Loucy (cell line): Measurements from ENCODE around the gene TMIGD1.
"Not testable (repeated sequence)": the region's sequence is repeated elsewhere in the genome, so short reads cannot be mapped to it uniquely, and the experiment has no call there.

Experiments used
- H2AFZ ChIP-seq: fragments of 200-600 bp; sonication (generic); 2 replicates; pipeline ENCODE4 v1.6.0; 2016; ENCODE audit warnings: antibody characterized with exemption, mild to moderate bottlenecking, low read length, moderate library complexity
- H3F3A ChIP-seq: fragments of 200-600 bp; 2 replicates; pipeline ENCODE4 v1.6.0; 2016; ENCODE audit warnings: antibody characterized with exemption, low read depth, mild to moderate bottlenecking
- H3K27me3 ChIP-seq: fragments of 200-600 bp; sonication (generic); 2 replicates; pipeline ENCODE4 v1.6.1; 2014; ENCODE audit warnings: low read length, mild to moderate bottlenecking; ENCODE audit not compliant: insufficient read depth, poor library complexity, severe bottlenecking
- H3K36me3 ChIP-seq: fragments of 200-600 bp; sonication (generic); 2 replicates; pipeline ENCODE4 v1.6.1; 2016; ENCODE audit warnings: low read length; ENCODE audit not compliant: insufficient read depth
- H3K4me1 ChIP-seq: fragments of 200-600 bp; sonication (generic); 2 replicates; pipeline ENCODE4 v1.5.1; 2014; ENCODE audit warnings: low read length, mild to moderate bottlenecking; ENCODE audit not compliant: insufficient read depth, poor library complexity, severe bottlenecking
- H3K4me2 ChIP-seq: fragments of 200-600 bp; sonication (generic); 2 replicates; pipeline ENCODE4 v1.6.0; 2014; ENCODE audit warnings: antibody characterized with exemption, low read length, low read depth, mild to moderate bottlenecking; ENCODE audit not compliant: poor library complexity, severe bottlenecking
- H3K4me3 ChIP-seq: fragments of 200-600 bp; sonication (generic); 2 replicates; pipeline ENCODE4 v1.5.1; 2014; ENCODE audit warnings: low read length, mild to moderate bottlenecking, mixed read lengths; ENCODE audit not compliant: poor library complexity, severe bottlenecking
- H3K79me2 ChIP-seq: fragments of 200-600 bp; sonication (generic); 2 replicates; pipeline ENCODE4 v1.6.1; 2014; ENCODE audit warnings: low read length; ENCODE audit not compliant: insufficient read depth
- H3K9ac ChIP-seq: fragments of 200-600 bp; sonication (generic); 2 replicates; pipeline ENCODE4 v1.6.0; 2014; ENCODE audit warnings: mild to moderate bottlenecking, low read depth, low read length, moderate library complexity; ENCODE audit not compliant: poor library complexity, severe bottlenecking
- H3K9me2 ChIP-seq: fragments of 200-600 bp; sonication (generic); replicated peaks from 2 replicates; pipeline ENCODE4 v1.6.1; 2016; ENCODE audit warnings: low read depth, low read length, mixed read lengths
- H3K9me3 ChIP-seq: fragments of 200-600 bp; sonication (generic); 2 replicates; pipeline ENCODE4 v1.6.1; 2014; ENCODE audit warnings: mild to moderate bottlenecking, antibody characterized with exemption, low read length, low read depth; ENCODE audit not compliant: insufficient read depth
- H4K20me1 ChIP-seq: fragments of 200-600 bp; sonication (generic); 2 replicates; pipeline ENCODE4 v1.6.0; 2014; ENCODE audit warnings: antibody characterized with exemption, low read length, mild to moderate bottlenecking; ENCODE audit not compliant: insufficient read depth, poor library complexity, severe bottlenecking
- EZH2phosphoT487 ChIP-seq: fragments of 200-600 bp; IDR thresholded peaks from 2 replicates; pipeline ENCODE4 v1.6.1; 2018; ENCODE audit warnings: antibody characterized with exemption, mild to moderate bottlenecking, moderate library complexity, borderline replicate concordance
- TF ChIP-seq, protein P1 (sequence below): fragments of 200-600 bp; sonication (generic); conservative IDR thresholded peaks from 2 replicates; pipeline ENCODE4 v1.5.1; 2014; ENCODE audit warnings: mild to moderate bottlenecking, antibody characterized with exemption, low read length

The TMIGD1 gene

GRCh38 chr17:30345089-30345433, 11.2 kb upstream of the TMIGD1 start:
- Histone ChIP-seq H3F3A (no peaks in the 10 kb centered on the region), H3K4me1 (no peaks in the 10 kb centered on the region), H3K79me2 (no peaks in the 10 kb centered on the region), H3K9me3 (no peaks in the 10 kb centered on the region), H2AFZ (peak overlapping the region; percentile 62), H3K9ac (no peak overlapping the region), H3K27me3 (no peaks in the 10 kb centered on the region), H3K4me2 (no peak overlapping the region), H3K9me2 (no peaks in the 10 kb centered on the region), H4K20me1 (no peaks in the 10 kb centered on the region), H3K36me3 (no peaks in the 10 kb centered on the region), H3K4me3 (no peak overlapping the region)
- no peak for TF ChIP-seq EZH2phosphoT487
- TF ChIP-seq, protein P1, sequence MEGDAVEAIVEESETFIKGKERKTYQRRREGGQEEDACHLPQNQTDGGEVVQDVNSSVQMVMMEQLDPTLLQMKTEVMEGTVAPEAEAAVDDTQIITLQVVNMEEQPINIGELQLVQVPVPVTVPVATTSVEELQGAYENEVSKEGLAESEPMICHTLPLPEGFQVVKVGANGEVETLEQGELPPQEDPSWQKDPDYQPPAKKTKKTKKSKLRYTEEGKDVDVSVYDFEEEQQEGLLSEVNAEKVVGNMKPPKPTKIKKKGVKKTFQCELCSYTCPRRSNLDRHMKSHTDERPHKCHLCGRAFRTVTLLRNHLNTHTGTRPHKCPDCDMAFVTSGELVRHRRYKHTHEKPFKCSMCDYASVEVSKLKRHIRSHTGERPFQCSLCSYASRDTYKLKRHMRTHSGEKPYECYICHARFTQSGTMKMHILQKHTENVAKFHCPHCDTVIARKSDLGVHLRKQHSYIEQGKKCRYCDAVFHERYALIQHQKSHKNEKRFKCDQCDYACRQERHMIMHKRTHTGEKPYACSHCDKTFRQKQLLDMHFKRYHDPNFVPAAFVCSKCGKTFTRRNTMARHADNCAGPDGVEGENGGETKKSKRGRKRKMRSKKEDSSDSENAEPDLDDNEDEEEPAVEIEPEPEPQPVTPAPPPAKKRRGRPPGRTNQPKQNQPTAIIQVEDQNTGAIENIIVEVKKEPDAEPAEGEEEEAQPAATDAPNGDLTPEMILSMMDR: no peak

DNA sequence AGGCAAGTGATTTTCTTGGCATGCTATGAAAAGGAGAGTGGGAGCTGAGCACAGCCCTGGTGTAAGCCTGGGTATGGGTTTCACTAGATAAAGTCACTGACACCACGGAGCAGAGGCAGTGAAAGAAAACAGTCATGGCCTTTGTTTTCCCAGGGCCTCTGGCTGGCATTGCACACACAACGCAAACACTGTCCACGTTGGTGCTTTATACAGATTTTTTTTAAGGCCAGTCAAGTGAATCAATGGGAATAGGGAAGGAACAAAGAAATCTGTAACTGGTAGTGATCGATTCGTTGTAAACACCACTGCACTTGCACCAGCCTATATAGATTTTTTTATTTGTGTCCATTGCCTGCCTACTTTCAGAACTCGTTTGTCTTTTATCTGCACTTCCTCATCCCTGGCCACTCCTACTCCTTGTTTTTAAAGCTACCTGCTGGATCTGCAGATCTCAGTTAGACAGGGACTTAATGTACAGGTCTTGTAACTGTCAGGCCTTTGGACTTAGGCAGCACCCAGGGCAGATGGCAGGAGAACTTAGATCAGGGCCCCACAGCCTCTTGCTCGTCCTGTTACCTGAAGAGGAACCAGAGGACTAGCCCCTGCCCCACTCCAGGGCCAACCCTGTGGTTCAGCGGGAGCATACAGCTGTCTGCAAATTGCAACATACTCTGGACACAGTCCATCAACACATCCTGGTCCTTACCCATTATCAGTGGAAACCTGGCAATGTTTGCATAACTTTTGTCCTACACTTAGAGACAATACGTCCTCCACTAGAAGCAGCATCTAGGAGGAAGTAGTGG, 10.6 kb upstream of the TMIGD1 start:
- Histone ChIP-seq H3K9me2 (no peaks in the 10 kb centered on the region), H4K20me1 (no peaks in the 10 kb centered on the region), H3K79me2 (no peaks in the 10 kb centered on the region), H3F3A (no peaks in the 10 kb centered on the region), H3K9me3 (no peaks in the 10 kb centered on the region), H3K36me3 (no peaks in the 10 kb centered on the region), H3K27me3 (no peaks in the 10 kb centered on the region), H3K4me2 (no peak overlapping the region), H2AFZ (peak overlapping the region; percentile 62), H3K9ac (no peak overlapping the region), H3K4me1 (no peaks in the 10 kb centered on the region), H3K4me3 (no peak overlapping the region)
- no peak for TF ChIP-seq EZH2phosphoT487
- TF ChIP-seq, protein P1: no peak

DNA sequence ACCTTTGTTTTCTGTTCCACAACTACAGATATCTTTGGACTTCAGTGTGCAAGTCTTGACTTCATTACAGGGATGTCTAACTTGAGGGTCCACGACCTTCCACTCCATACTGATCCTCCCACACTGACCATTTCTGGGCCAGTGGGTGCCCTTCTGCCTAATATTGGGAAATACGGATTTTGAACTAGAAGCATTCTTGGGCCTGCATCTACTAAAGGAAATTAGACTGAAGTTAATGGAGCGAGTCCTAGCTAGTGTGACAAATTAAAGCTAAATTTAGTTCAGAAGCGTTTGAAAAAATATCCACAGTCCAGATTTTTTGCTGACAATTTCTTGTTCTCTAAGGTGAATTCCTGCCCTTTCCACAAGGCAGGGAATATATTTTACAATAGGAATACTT, 9.9 kb upstream of the TMIGD1 start:
- no peak overlapping the region for H3K4me2 ChIP-seq
- no peaks in the 10 kb centered on the region for H3K27me3 ChIP-seq
- no peaks in the 10 kb centered on the region for H3K9me3 ChIP-seq
- H3K36me3 ChIP-seq: no peaks in the 10 kb centered on the region
- no peaks in the 10 kb centered on the region for H3K4me1 ChIP-seq
- no peaks in the 10 kb centered on the region for H3K9me2 ChIP-seq
- TF ChIP-seq, protein P1: no peak
- no peak for TF ChIP-seq EZH2phosphoT487
- 0 out of 2 replicates have a peak overlapping the region, but pooled peaks have one; percentile 62 for H2AFZ ChIP-seq
- no peaks in the 10 kb centered on the region for H4K20me1 ChIP-seq
- H3F3A ChIP-seq: no peaks in the 10 kb centered on the region
- H3K79me2 ChIP-seq: no peaks in the 10 kb centered on the region
- no peak overlapping the region for H3K9ac ChIP-seq
- no peak overlapping the region for H3K4me3 ChIP-seq

DNA sequence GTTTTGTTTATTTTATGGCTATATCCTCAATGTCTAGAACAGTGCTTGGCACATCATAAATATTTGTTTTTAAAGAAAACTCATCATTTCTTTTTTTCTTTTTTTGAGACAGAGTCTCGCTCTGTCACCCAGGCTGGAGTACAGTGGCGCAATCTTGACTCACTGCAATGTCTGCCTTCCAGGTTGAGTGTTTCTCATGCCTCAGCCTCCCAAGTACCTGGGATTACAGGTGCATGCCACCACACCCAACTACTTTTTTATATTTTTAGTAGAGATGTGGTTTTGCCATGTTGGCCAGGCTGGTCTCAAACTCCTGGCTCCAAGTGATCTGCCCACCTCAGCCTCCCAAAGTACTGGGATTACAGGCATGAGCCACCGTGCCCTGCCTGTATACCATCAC, 9.4 kb upstream of the TMIGD1 start:
- H3K4me3 ChIP-seq, H3K27me3 ChIP-seq, H3K79me2 ChIP-seq, H3K9ac ChIP-seq, H3K36me3 ChIP-seq, H3K4me1 ChIP-seq, H2AFZ ChIP-seq, H3K9me3 ChIP-seq, H4K20me1 ChIP-seq, H3K4me2 ChIP-seq, H3F3A ChIP-seq, H3K9me2 ChIP-seq: not testable (repeated sequence)
